Thyroid gland (tissue), 4 donors: ENCODE results near the gene ULK1. TPM values are rescaled to one million over a fixed set of nuclear protein-coding genes. Genes with fewer than 3 reads are reported as not detected.

ENCODE experiments used
- DNase-seq, 2 donors: peaks; one replicate each; pipeline ENCODE4 v3.0.0-alpha.2; 2019
- H3K27ac ChIP-seq, 3 donors: fragments of 200-600 bp; sonication (generic); 1 replicate in 2 of 3; 2 replicates in 1 of 3; pipeline ENCODE4 v1.5.1; 2016 to 2019; ENCODE audit warnings: mild to moderate bottlenecking in 1 of 3, moderate library complexity in 1 of 3
- H3K27me3 ChIP-seq: fragments of 200-600 bp; sonication (generic); one replicate; pipeline ENCODE4 v1.5.1; 2019
- H3K36me3 ChIP-seq, 2 donors: fragments of 200-600 bp; sonication (generic); one replicate each; pipeline ENCODE4 v1.5.1; 2016 to 2019
- H3K4me1 ChIP-seq, 2 donors: fragments of 200-600 bp; sonication (generic); one replicate each; pipeline ENCODE4 v1.5.1; 2017 to 2019
- H3K4me3 ChIP-seq, 3 donors: fragments of 200-600 bp; sonication (generic); replicated peaks in 1 of 3; 1 replicate in 2 of 3; 2 replicates in 1 of 3; pipeline ENCODE4 v1.5.1; 2016; ENCODE audit warnings: mild to moderate bottlenecking in 1 of 3
- H3K9me3 ChIP-seq: fragments of 200-600 bp; sonication (generic); one replicate; pipeline ENCODE4 v1.5.1; 2017
- CTCF ChIP-seq, 6 experiments: fragments of 200-600 bp in 3 of 6; fragments of 450-650 bp in 3 of 6; sonication (generic) in 3 of 6; IDR thresholded peaks; one replicate each; pipeline ENCODE4 v1.5.1; 2016 to 2019; ENCODE audit warnings: antibody characterized with exemption in 6 of 6, mild to moderate bottlenecking in 2 of 6, inconsistent platforms in 1 of 6, moderate library complexity in 1 of 6
- POLR2A ChIP-seq, 2 donors: fragments of 450-650 bp; IDR thresholded peaks; one replicate each; pipeline ENCODE4 v1.6.1; 2017; ENCODE audit warnings: antibody characterized with exemption in 2 of 2, mild to moderate bottlenecking in 2 of 2, moderate library complexity in 1 of 2
- WGBS, 2 donors: methylation state at CpG; one replicate each; pipeline ENCODE4 v1.1.5; 2017; 5-methylcytosine and 5-hydroxymethylcytosine counted together
- intact Hi-C: fragments of 100-400 bp; cut with DNase I; formaldehyde crosslinking; loops from one replicate; pipeline ENCODE4 v1.15.1; 2023
- total RNA-seq, 4 donors: library from RNA; depleted of rRNA; stranded (reverse); fragments of >200 nt; gene quantifications; one replicate each; pipeline ENCODE4 v1.2.3, GENCODE V29; 2016

ULK1 gene
- total RNA-seq, 4 donors from 2014 or later, result 21.1 to 27.7 (median 21.7) TPM

GRCh38 chr12:131865180-131865875 lies 29.1 kb upstream of the ULK1 start:
- H3K9me3 ChIP-seq, result no peaks in the 10 kb centered on the region
- intact Hi-C loops, result no loop called here
- WGBS, 2 donors, result 84 to 87% methylated on average over 20 of the region's 20 CpGs
- DNase-seq, result no peak
- no peak overlapping the region for H3K4me3 ChIP-seq
- H3K4me1 ChIP-seq, result no peaks in the 10 kb centered on the region
- no peak overlapping the region for H3K27ac ChIP-seq
- no peak for TF ChIP-seq POLR2A (IDR thresholded peaks at IDR 0.05)
- TF ChIP-seq CTCF (IDR thresholded peaks at IDR 0.05), result no peak
- no peaks in the 10 kb centered on the region for H3K36me3 ChIP-seq
- no peaks in the 10 kb centered on the region for H3K27me3 ChIP-seq

- H3K4me1 ChIP-seq, result no peaks in the 10 kb centered on the region
- 77 to 79% methylated on average over 9 to 10 of the region's 10 CpGs for WGBS, 2 donors
- TF ChIP-seq CTCF (IDR thresholded peaks at IDR 0.05), result no peak
- no peak for TF ChIP-seq POLR2A (IDR thresholded peaks at IDR 0.05)
- H3K4me3 ChIP-seq, result no peak overlapping the region
- no peak for DNase-seq
- no peaks in the 10 kb centered on the region for H3K36me3 ChIP-seq
- H3K9me3 ChIP-seq, result no peaks in the 10 kb centered on the region
- H3K27ac ChIP-seq, result no peak overlapping the region
- no peaks in the 10 kb centered on the region for H3K27me3 ChIP-seq
- intact Hi-C loops, result no loop called here
Observed at GRCh38 chr12:131867471-131867870, 27.0 kb upstream of the ULK1 start.

GRCh38 chr12:131867891-131868675 lies 26.3 kb upstream of the ULK1 start:
- Histone ChIP-seq H3K9me3 (no peaks in the 10 kb centered on the region), H3K27me3 (no peaks in the 10 kb centered on the region), H3K4me3 (no peak overlapping the region), H3K27ac (no peak overlapping the region), H3K4me1 (no peaks in the 10 kb centered on the region), H3K36me3 (no peaks in the 10 kb centered on the region)
- TF ChIP-seq CTCF (IDR thresholded peaks at IDR 0.05), result no peak
- TF ChIP-seq POLR2A (IDR thresholded peaks at IDR 0.05), result no peak
- 72 to 88% methylated on average over 6 to 25 of the region's 28 CpGs for WGBS, 2 donors
- intact Hi-C loops, result no loop called here
- no peak for DNase-seq

GRCh38 chr12:131869871-131870418 lies 24.5 kb upstream of the ULK1 start:
- H3K9me3 ChIP-seq, result no peaks in the 10 kb centered on the region
- WGBS, 2 donors, result 70% methylated on average over 16 of the region's 16 CpGs
- H3K4me1 ChIP-seq, result no peaks in the 10 kb centered on the region
- no peak overlapping the region for H3K27ac ChIP-seq
- no peaks in the 10 kb centered on the region for H3K27me3 ChIP-seq
- H3K36me3 ChIP-seq, result no peaks in the 10 kb centered on the region
- intact Hi-C loops, result no loop called here
- TF ChIP-seq POLR2A (IDR thresholded peaks at IDR 0.05) (no peak), CTCF (IDR thresholded peaks at IDR 0.05) (no peak)
- DNase-seq, result no peak
- H3K4me3 ChIP-seq, result no peak overlapping the region

GRCh38 chr12:131871677-131872076 lies 22.7 kb upstream of the ULK1 start:
- intact Hi-C loops, result no loop called here
- Histone ChIP-seq H3K27me3 (no peaks in the 10 kb centered on the region), H3K9me3 (no peaks in the 10 kb centered on the region), H3K4me3 (no peak overlapping the region), H3K27ac (no peak overlapping the region), H3K36me3 (no peaks in the 10 kb centered on the region), H3K4me1 (no peaks in the 10 kb centered on the region)
- WGBS, 2 donors, result 91 to 96% methylated on average over 6 of the region's 6 CpGs
- no peak for TF ChIP-seq CTCF (IDR thresholded peaks at IDR 0.05)
- no peak for TF ChIP-seq POLR2A (IDR thresholded peaks at IDR 0.05)
- DNase-seq, result no peak
